ENCODE data around the gene LRRC8C.
A peak's percentile ranks its signal among the peaks of the same experiment; 100 is the strongest.

The LRRC8C gene

GRCh38 chr1:89631816-89632656, 884 bp upstream of the LRRC8C start:
- H4K91ac ChIP-seq (ENCODE audit: low read depth, low read length, poor library complexity) = no peak overlapping the region
- H2AK5ac ChIP-seq (ENCODE audit: low read depth, low read length) = no peak overlapping the region
- H2BK12ac ChIP-seq (ENCODE audit: low read length) = peak overlapping the region; percentile 31
- peak overlapping the region; percentile 80 to 95 for H3K4me3 ChIP-seq (ENCODE audit: low read length in 2 of 2)
- H3K14ac ChIP-seq (ENCODE audit: low read length) = no peak overlapping the region
- peak overlapping the region; percentile 84 for H3K27ac ChIP-seq (replicated peaks; ENCODE audit: low read length)
- H3K4ac ChIP-seq (ENCODE audit: low read length) = no peak overlapping the region
- peak overlapping the region; percentile 95 for H3K9ac ChIP-seq (ENCODE audit: low read depth, low read length, poor library complexity)
- DNase-seq (ENCODE audit: low spot score) = peak; percentile 69
- H3K36me3 ChIP-seq (replicated peaks in 1 of 2; ENCODE audit: control insufficient read depth in 2 of 2, insufficient read depth in 2 of 2, low read length in 2 of 2) = no peaks in the 10 kb centered on the region
- peak overlapping the region; percentile 98 for H3K18ac ChIP-seq (ENCODE audit: low read length)
- H3K4me2 ChIP-seq (ENCODE audit: insufficient read depth, low read length, poor library complexity, severe bottlenecking) = peak overlapping the region; percentile 95
- no peak overlapping the region for H4K8ac ChIP-seq (ENCODE audit: low read depth, low read length)
- no peaks in the 10 kb centered on the region for H3K9me3 ChIP-seq (replicated peaks in 1 of 2; ENCODE audit: control insufficient read depth in 2 of 2, insufficient read depth in 1 of 2, low read depth in 1 of 2, low read length in 2 of 2)
- WGBS, 2 donors (ENCODE audit: extremely low coverage in 2 of 2, insufficient read length in 2 of 2, insufficient replicate concordance in 1 of 2) = no CpG with 5 or more reads among the region's 19 CpGs
- H2BK15ac ChIP-seq (ENCODE audit: low read length) = peak overlapping the region; percentile 94
- H3K4me1 ChIP-seq (ENCODE audit: control insufficient read depth in 2 of 2, insufficient read depth in 1 of 2, low read depth in 1 of 2, low read length in 2 of 2) = peaks cover 8% of the 10 kb centered on the region in 2 donors
- H3K79me1 ChIP-seq (ENCODE audit: low read depth, low read length) = no peaks in the 10 kb centered on the region
- peak overlapping the region; percentile 42 for H2BK5ac ChIP-seq (ENCODE audit: low read length)
- no peak overlapping the region for H3K23ac ChIP-seq (ENCODE audit: low read depth, low read length, poor library complexity)
- peaks cover 0 to 29% (median 8%) of the 10 kb centered on the region in 3 experiments for H3K27me3 ChIP-seq (ENCODE audit: control insufficient read depth in 3 of 3, insufficient read depth in 3 of 3, low read depth in 1 of 3, low read length in 3 of 3)
- peak overlapping the region; percentile 99 for H2AFZ ChIP-seq (ENCODE audit: low read length)
- H2BK120ac ChIP-seq (ENCODE audit: low read depth, low read length) = no peak overlapping the region

GRCh38 chr1:89633248-89633799, 404 bp downstream of the LRRC8C start:
- Histone ChIP-seq H3K9me3 (replicated peaks in 1 of 2; ENCODE audit: control insufficient read depth in 2 of 2, insufficient read depth in 1 of 2, low read depth in 1 of 2, low read length in 2 of 2) (no peaks in the 10 kb centered on the region), H3K4ac (ENCODE audit: low read length) (no peak overlapping the region), H2BK120ac (ENCODE audit: low read depth, low read length) (no peak overlapping the region), H3K27ac (replicated peaks; ENCODE audit: low read length) (peak overlapping the region; percentile 54), H3K14ac (ENCODE audit: low read length) (peak overlapping the region; percentile 58), H2AK5ac (ENCODE audit: low read depth, low read length) (no peak overlapping the region), H3K23ac (ENCODE audit: low read depth, low read length, poor library complexity) (peak overlapping the region; percentile 82), H2BK5ac (ENCODE audit: low read length) (peak overlapping the region; percentile 42), H3K4me3 (ENCODE audit: low read length in 2 of 2) (peak overlapping the region; percentile 80 to 95), H3K4me2 (ENCODE audit: insufficient read depth, low read length, poor library complexity, severe bottlenecking) (peak overlapping the region; percentile 95), H3K9ac (ENCODE audit: low read depth, low read length, poor library complexity) (peak overlapping the region; percentile 95), H2AFZ (ENCODE audit: low read length) (peak overlapping the region; percentile 99), H3K79me1 (ENCODE audit: low read depth, low read length) (no peaks in the 10 kb centered on the region), H3K27me3 (ENCODE audit: control insufficient read depth in 3 of 3, insufficient read depth in 3 of 3, low read depth in 1 of 3, low read length in 3 of 3) (peaks cover 0 to 29% (median 8%) of the 10 kb centered on the region in 3 experiments), H4K8ac (ENCODE audit: low read depth, low read length) (no peak overlapping the region), H2BK12ac (ENCODE audit: low read length) (no peak overlapping the region), H4K91ac (ENCODE audit: low read depth, low read length, poor library complexity) (no peak overlapping the region), H3K4me1 (ENCODE audit: control insufficient read depth in 2 of 2, insufficient read depth in 1 of 2, low read depth in 1 of 2, low read length in 2 of 2) (peaks cover 8% of the 10 kb centered on the region in 2 donors), H3K36me3 (replicated peaks in 1 of 2; ENCODE audit: control insufficient read depth in 2 of 2, insufficient read depth in 2 of 2, low read length in 2 of 2) (no peaks in the 10 kb centered on the region), H3K18ac (ENCODE audit: low read length) (peak overlapping the region; percentile 99), H2BK15ac (ENCODE audit: low read length) (peak overlapping the region; percentile 32)
- no CpG with 5 or more reads among the region's 57 CpGs for WGBS, 2 donors (ENCODE audit: extremely low coverage in 2 of 2, insufficient read length in 2 of 2, insufficient replicate concordance in 1 of 2)
- DNase-seq (ENCODE audit: low spot score) = no peak

GRCh38 chr1:89633800-89634625, 1.1 kb downstream of the LRRC8C start:
- Histone ChIP-seq H3K79me1 (ENCODE audit: low read depth, low read length) (no peaks in the 10 kb centered on the region), H2BK5ac (ENCODE audit: low read length) (peak overlapping the region; percentile 42), H3K36me3 (replicated peaks in 1 of 2; ENCODE audit: control insufficient read depth in 2 of 2, insufficient read depth in 2 of 2, low read length in 2 of 2) (no peaks in the 10 kb centered on the region), H3K4me3 (ENCODE audit: low read length in 2 of 2) (peak overlapping the region; percentile 80 to 95), H3K9ac (ENCODE audit: low read depth, low read length, poor library complexity) (peak overlapping the region; percentile 79), H3K18ac (ENCODE audit: low read length) (peak overlapping the region; percentile 68), H2BK120ac (ENCODE audit: low read depth, low read length) (no peak overlapping the region), H3K9me3 (replicated peaks in 1 of 2; ENCODE audit: control insufficient read depth in 2 of 2, insufficient read depth in 1 of 2, low read depth in 1 of 2, low read length in 2 of 2) (no peaks in the 10 kb centered on the region), H3K4me2 (ENCODE audit: insufficient read depth, low read length, poor library complexity, severe bottlenecking) (peak overlapping the region; percentile 95), H4K8ac (ENCODE audit: low read depth, low read length) (no peak overlapping the region), H3K4ac (ENCODE audit: low read length) (no peak overlapping the region), H3K27ac (replicated peaks; ENCODE audit: low read length) (no peak overlapping the region), H2AFZ (ENCODE audit: low read length) (peak overlapping the region; percentile 99), H2BK15ac (ENCODE audit: low read length) (no peak overlapping the region), H2AK5ac (ENCODE audit: low read depth, low read length) (no peak overlapping the region), H3K23ac (ENCODE audit: low read depth, low read length, poor library complexity) (no peak overlapping the region), H3K27me3 (ENCODE audit: control insufficient read depth in 3 of 3, insufficient read depth in 3 of 3, low read depth in 1 of 3, low read length in 3 of 3) (peaks cover 0 to 29% (median 8%) of the 10 kb centered on the region in 3 experiments), H4K91ac (ENCODE audit: low read depth, low read length, poor library complexity) (no peak overlapping the region), H2BK12ac (ENCODE audit: low read length) (no peak overlapping the region), H3K14ac (ENCODE audit: low read length) (no peak overlapping the region), H3K4me1 (ENCODE audit: control insufficient read depth in 2 of 2, insufficient read depth in 1 of 2, low read depth in 1 of 2, low read length in 2 of 2) (peaks cover 8% of the 10 kb centered on the region in 2 donors)
- no CpG with 5 or more reads among the region's 32 CpGs for WGBS, 2 donors (ENCODE audit: extremely low coverage in 2 of 2, insufficient read length in 2 of 2, insufficient replicate concordance in 1 of 2)
- peak; percentile 6 for DNase-seq (ENCODE audit: low spot score)

All from neuronal stem cell (in vitro differentiated cells).